GM10248 (cell line): Measurements from ENCODE around the gene SNRPA1.

ENCODE experiments used
- CTCF ChIA-PET: fragments of 300-600 bp; sonication (Branson Sonifier 250); formaldehyde crosslinking; extraction: SDS; loops from one replicate; lab custom pipeline; 2021; ENCODE audit warnings: antibody characterized with exemption; lab: Yijun Ruan, JAX
- POLR2A ChIA-PET: fragments of 350-650 bp; sonication (Branson Sonifier 250); formaldehyde crosslinking; extraction: SDS; loops from one replicate; lab custom pipeline; 2020; ENCODE audit warnings: antibody characterized with exemption; lab: Yijun Ruan, JAX
- DNase-seq: peaks from one replicate; pipeline ENCODE4 v3.0.0; 2012; ENCODE audit errors: extremely low spot score
- CTCF ChIP-seq: IDR thresholded peaks from 2 replicates; pipeline ENCODE4 v1.5.1; 2012; ENCODE audit warnings: mild to moderate bottlenecking, low read depth; ENCODE audit errors: extremely low read depth, missing control alignments, control extremely low read depth

SNRPA1 gene

DNA sequence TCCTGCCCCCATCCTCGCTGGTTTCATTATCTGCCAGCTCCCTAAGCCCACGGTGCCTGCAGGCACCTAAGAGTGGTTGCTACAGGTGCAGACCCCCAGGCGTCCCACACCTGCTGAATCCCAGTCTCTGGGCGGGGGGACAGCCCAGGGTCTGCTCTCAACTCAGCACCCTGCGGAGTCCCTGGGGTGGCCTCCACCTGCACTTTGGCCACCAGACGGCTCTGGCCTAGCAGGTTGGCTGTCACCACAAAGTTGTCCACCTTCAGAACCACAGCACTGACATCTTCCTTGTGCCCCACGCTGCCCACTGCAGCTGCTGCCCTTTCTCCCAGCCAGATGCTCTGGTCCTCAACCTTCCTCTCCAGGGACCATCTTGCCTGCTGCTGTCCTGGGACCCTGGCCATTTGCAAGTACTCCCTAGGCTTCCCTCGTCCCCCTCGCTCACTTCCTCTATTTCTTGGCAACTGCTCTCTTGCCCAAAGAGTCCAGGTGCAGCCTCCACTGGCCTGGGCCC lies 34.9 kb upstream of the SNRPA1 start:
- ChIA-PET CTCF (interaction anchor here (1.7 kb wide), 1 partner anchor 10 kb away, joined by 9 read pairs; no protein-coding TSS in a partner anchor), POLR2A (no interaction called here)
- DNase-seq, result no peak
- no peak for TF ChIP-seq CTCF

DNA sequence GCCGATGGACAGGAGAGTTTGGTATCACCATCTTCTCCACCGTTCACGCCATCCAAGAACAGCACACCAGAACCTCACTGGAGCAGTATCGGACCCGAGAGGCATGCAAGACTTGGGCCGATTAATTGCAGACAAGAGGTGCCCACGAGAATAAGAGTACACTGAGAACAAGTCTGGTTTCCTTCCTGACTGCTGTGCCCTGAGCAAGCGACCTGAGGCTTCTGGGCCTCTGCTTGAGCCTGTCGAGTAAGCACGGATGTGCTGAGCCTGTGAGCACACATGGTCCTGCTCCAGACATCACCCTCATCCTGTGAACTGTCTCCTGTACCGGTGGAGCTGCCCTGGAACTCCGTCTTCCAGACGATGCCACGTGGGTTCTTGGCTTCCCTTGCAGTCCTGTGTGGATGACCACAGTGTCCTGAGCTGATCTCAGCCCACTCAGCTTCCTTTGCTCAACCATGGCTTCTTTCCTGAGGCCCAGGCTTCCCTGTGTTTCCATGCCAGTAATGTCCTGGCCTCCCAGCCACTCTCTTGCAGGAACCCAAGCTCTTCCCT lies 34.3 kb upstream of the SNRPA1 start:
- ChIA-PET POLR2A (no interaction called here), CTCF (interaction anchor here (1.7 kb wide), 1 partner anchor 9 kb away, joined by 9 read pairs; no protein-coding TSS in a partner anchor)
- TF ChIP-seq CTCF, result no peak
- DNase-seq, result no peak

DNA sequence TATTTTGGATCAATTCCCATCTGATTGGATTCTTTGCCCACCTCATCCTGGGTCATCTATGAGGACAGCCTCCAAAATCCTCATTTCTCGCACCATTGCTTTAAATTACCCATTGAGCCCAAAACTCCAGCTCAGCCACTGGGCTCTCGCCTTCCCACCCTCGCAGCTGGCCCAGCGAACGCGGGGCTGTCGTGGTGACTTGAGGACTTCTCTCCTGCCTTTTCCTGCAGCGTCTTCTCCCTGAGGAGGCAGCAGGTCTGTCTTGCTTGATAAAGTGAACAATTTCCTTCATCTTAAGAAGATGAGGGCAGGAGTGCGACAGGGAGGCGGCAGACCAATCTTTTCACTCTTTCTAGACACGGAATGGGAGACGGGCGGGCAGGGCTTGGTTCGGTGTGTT lies 33.0 kb upstream of the SNRPA1 start:
- CTCF ChIA-PET, result interaction anchor here (0.7 kb wide), 1 partner anchor 24 kb away, joined by 3 read pairs; no protein-coding TSS in a partner anchor
- DNase-seq, result no peak
- POLR2A ChIA-PET, result no interaction called here
- no peak for TF ChIP-seq CTCF

- ChIA-PET POLR2A (no interaction called here), CTCF (interaction anchor here (0.9 kb wide), 1 partner anchor 312 kb away, joined by 3 read pairs; no protein-coding TSS in a partner anchor)
- TF ChIP-seq CTCF, result no peak
- DNase-seq, result no peak
These were observed 32.2 kb upstream of the SNRPA1 start for GRCh38 chr15:101327147-101327740.

DNA sequence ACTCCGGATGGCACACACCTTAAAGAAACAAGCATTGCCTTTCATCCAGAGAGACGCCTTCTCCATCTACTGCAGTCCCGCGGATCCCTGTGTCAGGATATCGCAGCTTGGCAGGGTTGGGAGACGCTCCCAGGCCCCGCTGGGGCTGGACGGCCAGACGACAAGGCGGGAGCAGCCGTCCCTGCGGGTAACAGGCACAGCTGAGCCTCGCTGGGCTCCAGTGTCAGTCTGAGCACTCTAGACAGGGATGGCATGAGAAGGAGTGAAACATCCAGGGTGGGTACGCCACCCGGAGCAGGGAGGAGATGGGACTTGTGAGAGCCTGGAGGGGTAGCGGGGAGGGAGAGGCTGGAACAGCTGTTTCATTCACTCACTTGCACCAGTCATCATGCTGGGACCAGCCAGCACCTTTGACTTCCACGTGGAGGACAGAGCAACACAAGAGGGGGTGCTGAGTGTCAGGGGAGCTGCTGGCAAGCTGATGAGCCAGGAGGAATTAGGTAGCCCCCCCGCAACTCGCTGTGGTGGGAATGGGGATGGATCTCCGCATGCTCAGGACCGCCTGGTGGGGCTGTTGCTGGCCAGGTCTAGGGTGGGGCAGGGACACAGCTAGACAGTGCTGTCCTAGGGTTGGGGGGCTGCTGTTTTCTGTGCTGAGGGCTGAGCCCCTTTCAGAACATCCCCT lies 31.6 kb upstream of the SNRPA1 start:
- ChIA-PET CTCF (interaction anchor here (0.9 kb wide), 1 partner anchor 313 kb away, joined by 3 read pairs; no protein-coding TSS in a partner anchor), POLR2A (no interaction called here)
- no peak for DNase-seq
- no peak for TF ChIP-seq CTCF

DNA sequence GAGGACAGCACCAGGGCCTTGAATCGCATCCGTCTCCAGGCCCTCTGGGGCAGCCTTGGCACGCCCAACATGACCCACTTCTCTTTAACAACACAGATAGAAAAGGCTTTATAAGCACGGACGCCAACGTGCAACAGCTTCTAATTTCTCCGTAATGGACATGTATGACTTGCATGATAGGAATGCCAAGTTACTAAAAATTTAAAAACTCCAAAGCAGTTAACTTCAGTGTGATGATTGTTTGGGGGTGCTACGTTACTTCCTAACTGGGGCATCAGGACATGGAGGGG lies 30.9 kb upstream of the SNRPA1 start:
- ChIA-PET CTCF (no interaction called here), POLR2A (no interaction called here)
- TF ChIP-seq CTCF, result no peak
- DNase-seq, result no peak
